ENCODE data around the gene SERPINB6.

DNA sequence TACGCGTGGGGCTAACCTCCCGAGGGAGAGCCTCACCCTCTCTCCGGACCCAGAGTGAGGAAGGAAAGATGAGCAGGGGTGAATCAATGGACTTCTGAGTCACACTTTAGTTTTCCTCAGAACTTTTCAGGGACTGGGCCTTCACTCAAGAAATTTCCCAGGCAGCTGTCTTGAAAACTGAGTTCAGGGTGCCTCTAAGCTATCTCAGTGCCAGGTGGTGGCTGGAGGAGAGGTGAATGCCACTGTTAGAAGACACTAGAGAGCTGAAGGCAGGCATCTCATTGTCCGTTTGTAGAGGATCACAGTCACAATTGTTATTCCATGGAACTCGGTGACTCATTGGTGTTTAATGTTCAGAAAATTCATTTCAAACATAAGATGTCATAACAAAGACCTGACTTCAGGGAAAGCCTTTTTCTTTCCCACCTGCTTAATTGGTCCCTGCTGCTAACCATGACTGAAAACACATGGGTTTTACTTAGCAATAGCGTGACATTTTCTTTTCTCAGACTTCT, 5.3 kb upstream of the SERPINB6 start:
- TF ChIP-seq, protein P1, sequence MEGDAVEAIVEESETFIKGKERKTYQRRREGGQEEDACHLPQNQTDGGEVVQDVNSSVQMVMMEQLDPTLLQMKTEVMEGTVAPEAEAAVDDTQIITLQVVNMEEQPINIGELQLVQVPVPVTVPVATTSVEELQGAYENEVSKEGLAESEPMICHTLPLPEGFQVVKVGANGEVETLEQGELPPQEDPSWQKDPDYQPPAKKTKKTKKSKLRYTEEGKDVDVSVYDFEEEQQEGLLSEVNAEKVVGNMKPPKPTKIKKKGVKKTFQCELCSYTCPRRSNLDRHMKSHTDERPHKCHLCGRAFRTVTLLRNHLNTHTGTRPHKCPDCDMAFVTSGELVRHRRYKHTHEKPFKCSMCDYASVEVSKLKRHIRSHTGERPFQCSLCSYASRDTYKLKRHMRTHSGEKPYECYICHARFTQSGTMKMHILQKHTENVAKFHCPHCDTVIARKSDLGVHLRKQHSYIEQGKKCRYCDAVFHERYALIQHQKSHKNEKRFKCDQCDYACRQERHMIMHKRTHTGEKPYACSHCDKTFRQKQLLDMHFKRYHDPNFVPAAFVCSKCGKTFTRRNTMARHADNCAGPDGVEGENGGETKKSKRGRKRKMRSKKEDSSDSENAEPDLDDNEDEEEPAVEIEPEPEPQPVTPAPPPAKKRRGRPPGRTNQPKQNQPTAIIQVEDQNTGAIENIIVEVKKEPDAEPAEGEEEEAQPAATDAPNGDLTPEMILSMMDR (conservative IDR thresholded peaks at IDR 0.05): no peak
- TF ChIP-seq EZH2 (IDR thresholded peaks at IDR 0.05; ENCODE audit: low read depth): no peak
